GM21447 (cell line): ENCODE data around the gene MTMR11.
A peak's percentile ranks its signal among the peaks of the same experiment; 100 is the strongest.
"Not testable (repeated sequence)": the region's sequence is repeated elsewhere in the genome, so short reads cannot be mapped to it uniquely, and the experiment has no call there.

Source experiments
- ATAC-seq: cut with Tn5 transposase; IDR thresholded peaks from one replicate; pipeline ENCODE4 v1.9.1; 2021; ENCODE audit not compliant: unreplicated experiment

The MTMR11 gene

GRCh38 chr1:149903836-149904491 lies 32.7 kb downstream of the MTMR11 start:
- no peak for ATAC-seq

- peak; percentile 98 for ATAC-seq
Measured at GRCh38 chr1:149899460-149900284, 37.0 kb downstream of the MTMR11 start, which contains the start of gene BOLA1. Gene BOLA1 (plus strand): TSS chr1:149899568. CDS start chr1:149900060, 492 bp downstream.

GRCh38 chr1:149896575-149896974 lies 40.1 kb downstream of the MTMR11 start:
- ATAC-seq, result no peak

GRCh38 chr1:149888999-149889289 lies 47.7 kb downstream of the MTMR11 start:
- no peak for ATAC-seq

- ATAC-seq, result peak; percentile 28
Measured at GRCh38 chr1:149888247-149888998, 48.3 kb downstream of the MTMR11 start.

- peak; percentile 51 for ATAC-seq
Measured at GRCh38 chr1:149887456-149888246, 49.0 kb downstream of the MTMR11 start.

- not testable (repeated sequence) for ATAC-seq
Measured at GRCh38 chr1:149887196-149887455, 49.6 kb downstream of the MTMR11 start.

- peak; percentile 49 for ATAC-seq
Measured at GRCh38 chr1:149886396-149887195, 50.1 kb downstream of the MTMR11 start.

- ATAC-seq, result not testable (repeated sequence)
Measured at GRCh38 chr1:149886121-149886395, 50.6 kb downstream of the MTMR11 start.

GRCh38 chr1:149885339-149886120 lies 51.1 kb downstream of the MTMR11 start:
- ATAC-seq, result no peak

GRCh38 chr1:149884433-149885338 lies 52.0 kb downstream of the MTMR11 start:
- no peak for ATAC-seq

GRCh38 chr1:149883598-149884247 lies 53.0 kb downstream of the MTMR11 start:
- ATAC-seq, result no peak

GRCh38 chr1:149881876-149882275 lies 54.8 kb downstream of the MTMR11 start:
- ATAC-seq, result no peak

GRCh38 chr1:149879556-149879955 lies 57.1 kb downstream of the MTMR11 start:
- ATAC-seq, result no peak
